ENCODE measurements around the gene LMO7.
"Not testable (repeated sequence)": the region's sequence is repeated elsewhere in the genome, so short reads cannot be mapped to it uniquely, and the experiment has no call there.

Gene LMO7

DNA sequence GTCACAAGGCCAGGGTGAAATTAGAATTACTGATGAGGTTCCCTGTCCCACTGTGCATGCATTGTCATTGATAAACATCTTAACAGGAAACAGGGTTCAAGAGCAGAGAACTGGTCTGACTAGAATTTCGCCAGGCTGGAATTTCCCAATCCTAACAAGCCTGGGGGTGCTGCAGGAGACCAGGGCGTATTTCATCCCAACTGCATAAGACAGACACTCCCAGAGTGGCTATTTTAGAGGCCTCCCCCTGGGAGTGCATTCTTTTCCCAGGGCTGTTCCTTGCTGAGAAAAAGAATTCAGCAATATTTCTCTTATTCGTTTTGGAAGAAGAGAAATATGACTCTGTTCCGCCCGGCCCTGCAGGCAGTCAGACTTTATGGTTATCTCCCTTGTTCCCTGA lies 144.0 kb downstream of the LMO7 start:
- not testable (repeated sequence) for DNase-seq

DNA sequence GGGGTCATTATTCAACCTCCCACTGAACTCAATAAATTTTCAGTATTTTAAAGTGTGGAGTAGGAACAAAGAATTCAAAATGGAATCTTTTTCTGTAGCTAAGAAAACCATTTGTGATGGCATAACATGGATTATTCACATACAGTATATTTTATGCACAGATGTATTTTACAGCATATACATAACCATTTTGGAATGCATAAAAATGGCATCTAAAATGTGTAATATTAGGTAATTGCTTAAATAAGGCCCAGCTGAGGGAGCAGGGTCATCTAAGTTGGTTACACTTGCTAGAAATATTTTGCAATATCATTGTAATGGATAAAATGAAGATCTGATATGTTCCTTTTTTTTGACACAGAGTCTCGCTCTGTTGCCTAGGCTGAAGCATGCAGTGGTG lies 146.9 kb downstream of the LMO7 start:
- DNase-seq: no peak

DNA sequence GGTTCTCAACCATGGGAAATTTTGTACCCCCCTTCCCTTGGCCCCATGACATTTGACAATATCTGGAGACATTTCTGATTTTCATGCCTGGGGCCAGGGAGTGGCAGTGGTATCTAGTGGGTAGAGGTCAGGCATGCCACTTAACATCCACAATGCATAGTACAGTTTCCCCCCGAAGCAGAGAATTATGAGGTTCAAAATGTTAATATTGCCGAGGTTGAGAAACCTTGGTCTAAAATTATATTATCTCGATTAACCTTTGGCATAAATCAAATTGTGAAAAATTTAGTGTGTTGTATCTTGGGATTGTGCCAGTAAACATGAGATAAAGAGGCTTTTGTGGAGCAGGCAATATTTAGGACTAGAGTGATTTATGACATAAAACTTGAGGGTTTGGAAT lies 147.9 kb downstream of the LMO7 start:
- DNase-seq: no peak

- no peak for DNase-seq
These were observed 149.0 kb downstream of the LMO7 start for GRCh38 chr13:75785130-75785529.

DNA sequence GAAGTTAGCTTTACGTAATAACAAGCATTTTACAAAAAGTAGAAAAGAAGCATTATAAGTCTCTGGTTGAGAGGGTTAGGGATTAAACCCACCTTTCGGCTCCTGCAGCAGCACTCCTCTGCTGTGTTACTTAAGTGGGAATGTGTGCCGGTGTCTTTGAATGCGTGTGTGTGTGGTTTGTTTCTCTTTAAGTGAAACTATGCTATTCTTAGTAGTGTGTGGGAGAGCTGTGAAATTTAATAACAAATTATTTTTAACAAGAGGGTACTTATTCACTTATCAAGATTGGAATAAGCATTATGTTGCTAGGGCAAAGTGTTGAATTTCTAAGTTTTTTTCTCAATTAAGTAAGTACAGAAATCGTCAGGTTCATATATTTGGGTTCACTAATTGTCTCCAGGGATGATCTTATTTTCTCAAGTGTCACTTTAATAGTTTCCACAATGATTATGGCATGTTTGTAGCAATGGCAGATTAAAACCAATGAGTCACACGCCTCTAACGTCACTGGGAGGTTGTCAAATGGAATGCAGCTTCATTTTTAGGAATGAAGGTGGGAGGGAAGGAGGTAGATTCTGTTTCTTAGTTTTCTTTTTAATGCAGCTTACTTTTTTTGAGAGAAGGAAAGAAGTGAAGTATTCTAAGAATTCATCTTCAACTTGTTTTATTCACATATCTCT lies 151.3 kb downstream of the LMO7 start:
- no peak for DNase-seq

- DNase-seq: no peak
These were observed 152.4 kb downstream of the LMO7 start for GRCh38 chr13:75788481-75788981.

- DNase-seq: no peak
These were observed 153.5 kb downstream of the LMO7 start for GRCh38 chr13:75789451-75790197.

GRCh38 chr13:75790198-75790970 lies 154.3 kb downstream of the LMO7 start:
- DNase-seq: no peak

- no peak for DNase-seq
These were observed 156.5 kb downstream of the LMO7 start for GRCh38 chr13:75792526-75793187.

GRCh38 chr13:75793188-75793567 lies 157.0 kb downstream of the LMO7 start:
- not testable (repeated sequence) for DNase-seq

- DNase-seq: no peak
These were observed 158.5 kb downstream of the LMO7 start for GRCh38 chr13:75794663-75795062.

GRCh38 chr13:75795274-75795673 lies 159.1 kb downstream of the LMO7 start:
- no peak for DNase-seq

DNA sequence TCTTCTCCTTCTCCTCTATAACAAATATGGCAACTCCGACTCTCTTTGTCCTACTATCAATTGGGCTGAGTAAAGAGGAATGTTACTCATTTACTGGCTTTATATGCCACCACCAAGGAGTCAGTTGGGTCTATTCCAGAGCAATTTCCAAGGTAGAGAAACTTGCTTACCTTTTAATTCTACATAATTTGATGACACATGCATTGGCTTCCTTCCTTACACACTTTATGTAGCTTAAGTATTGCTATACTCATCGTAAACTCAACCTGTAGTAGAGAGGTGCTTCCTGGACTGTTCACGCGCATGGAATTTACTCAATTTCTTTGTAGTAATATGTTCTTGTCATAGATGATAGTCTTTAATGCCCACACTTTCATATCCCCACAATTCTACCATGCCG lies 160.7 kb downstream of the LMO7 start:
- no peak for DNase-seq

DNA sequence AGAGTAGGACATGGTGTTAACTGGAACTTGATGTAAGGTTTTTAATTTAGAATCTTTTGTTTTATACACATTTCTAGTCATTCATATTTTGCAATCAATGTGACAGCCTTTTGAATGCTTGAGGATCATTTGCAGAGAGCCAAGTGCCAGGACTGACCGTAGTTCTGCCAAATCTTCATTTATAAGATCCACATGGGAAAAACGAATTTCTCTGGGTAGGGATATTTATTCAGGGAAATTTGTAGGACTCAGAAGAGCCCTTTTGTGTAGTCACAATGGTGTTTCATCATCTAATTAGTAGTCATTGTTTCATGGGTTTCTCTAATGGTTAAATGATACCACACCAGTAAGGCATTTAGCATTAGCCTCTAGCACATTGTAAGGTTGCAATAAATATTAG lies 161.1 kb downstream of the LMO7 start:
- DNase-seq: no peak

- no peak for DNase-seq
These were observed 161.6 kb downstream of the LMO7 start for GRCh38 chr13:75797719-75798118.

- no peak for DNase-seq
These were observed 162.5 kb downstream of the LMO7 start for GRCh38 chr13:75798353-75799255.

DNA sequence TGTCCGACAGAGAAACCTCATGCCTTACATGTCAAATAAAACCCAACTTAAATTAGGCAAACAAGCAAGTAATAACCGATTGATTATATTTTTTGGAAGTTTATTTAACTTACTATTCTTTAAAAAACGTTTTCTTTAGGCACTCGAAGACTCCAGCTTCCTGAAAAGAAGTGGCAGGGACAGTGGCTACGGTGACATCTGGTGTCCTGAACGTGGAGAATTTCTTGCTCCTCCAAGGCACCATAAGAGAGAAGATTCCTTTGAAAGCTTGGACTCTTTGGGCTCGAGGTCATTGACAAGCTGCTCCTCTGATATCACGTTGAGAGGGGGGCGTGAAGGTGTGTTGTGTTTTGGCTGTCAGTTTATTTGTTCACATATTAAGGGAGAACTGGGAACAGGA lies 164.4 kb downstream of the LMO7 start:
- DNase-seq: no peak

DNA sequence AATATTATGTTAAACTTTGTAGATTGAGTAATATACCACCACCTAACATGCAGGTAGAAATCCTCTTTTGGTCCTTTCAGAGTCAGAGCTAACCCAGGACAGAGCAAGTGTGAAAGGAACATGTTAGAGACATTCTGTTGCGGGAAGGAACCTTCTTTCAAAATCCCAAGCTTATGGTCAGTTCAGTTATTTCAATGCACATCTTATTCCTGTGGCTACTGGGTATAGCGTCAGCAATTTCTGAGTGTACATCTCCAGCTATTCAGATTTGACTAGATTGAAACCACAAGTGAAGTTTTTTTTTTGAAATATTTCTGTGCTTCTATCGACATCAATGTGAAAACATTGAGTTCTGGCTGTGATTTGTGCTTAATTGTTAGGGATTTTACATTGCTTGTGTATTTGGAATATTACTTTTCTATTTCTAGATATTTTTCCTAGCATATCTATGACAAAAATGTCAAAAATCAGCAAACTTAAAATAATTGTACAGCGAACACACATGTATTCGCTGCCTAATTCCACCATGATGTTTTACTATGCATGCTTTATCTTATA lies 165.3 kb downstream of the LMO7 start:
- no peak for DNase-seq

- no peak for DNase-seq
These were observed 166.0 kb downstream of the LMO7 start for GRCh38 chr13:75802161-75802560.

GRCh38 chr13:75803164-75803611 lies 167.1 kb downstream of the LMO7 start:
- DNase-seq: no peak

DNA sequence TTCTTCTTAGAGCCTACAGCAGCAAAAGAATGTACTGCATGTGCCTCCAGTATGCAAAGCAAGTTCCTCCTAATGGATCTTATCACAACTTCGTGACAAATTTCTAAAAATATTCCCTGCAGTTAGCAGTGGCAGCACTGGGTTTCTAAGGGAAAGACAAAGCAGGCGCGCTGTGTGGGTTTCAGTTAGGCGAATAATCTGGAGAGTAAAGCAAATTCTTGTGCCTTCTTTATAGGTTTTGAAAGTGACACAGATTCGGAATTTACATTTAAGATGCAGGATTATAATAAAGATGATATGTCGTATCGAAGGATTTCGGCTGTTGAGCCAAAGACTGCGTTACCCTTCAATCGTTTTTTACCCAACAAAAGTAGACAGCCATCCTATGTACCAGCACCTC lies 167.9 kb downstream of the LMO7 start:
- no peak for DNase-seq

DNA sequence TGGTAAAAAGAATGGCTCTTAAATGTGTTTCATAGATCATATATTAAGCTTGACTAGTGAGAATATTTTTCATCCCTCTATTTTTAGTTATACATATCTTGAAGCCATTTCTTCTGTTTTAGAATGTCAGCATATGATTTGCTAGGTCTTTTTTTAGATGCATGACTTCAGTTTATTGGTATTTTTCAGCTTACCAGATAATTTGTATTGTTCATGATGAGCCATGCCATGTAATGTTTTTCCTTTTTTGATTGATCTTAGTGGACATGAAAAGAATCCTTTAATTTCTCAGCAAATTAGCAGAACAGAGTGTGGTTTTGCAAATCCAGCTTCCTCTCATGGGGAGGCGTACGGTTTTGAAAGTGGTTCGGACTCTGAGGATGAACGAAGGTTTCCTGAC lies 168.5 kb downstream of the LMO7 start:
- DNase-seq: no peak
